Forelimb muscle (tissue), 1 donor: ENCODE data around the gene C11orf21. TPM values are rescaled to one million over a fixed set of nuclear protein-coding genes. Genes with fewer than 3 reads are reported as not detected.

ENCODE experiments used
- DNase-seq: peaks from one replicate; pipeline ENCODE4 v3.0.0-alpha.2; 2013; ENCODE audit warnings: low read depth
- polyA plus RNA-seq: library from polyadenylated mRNA; unstranded; fragments of 120-200 nt; gene quantifications from one replicate; pipeline ENCODE4 v1.2.1, GENCODE V29; 2013; ENCODE audit not compliant: insufficient read length

Gene C11orf21
- polyA plus RNA-seq, 1 donor: 3.1 TPM

DNA sequence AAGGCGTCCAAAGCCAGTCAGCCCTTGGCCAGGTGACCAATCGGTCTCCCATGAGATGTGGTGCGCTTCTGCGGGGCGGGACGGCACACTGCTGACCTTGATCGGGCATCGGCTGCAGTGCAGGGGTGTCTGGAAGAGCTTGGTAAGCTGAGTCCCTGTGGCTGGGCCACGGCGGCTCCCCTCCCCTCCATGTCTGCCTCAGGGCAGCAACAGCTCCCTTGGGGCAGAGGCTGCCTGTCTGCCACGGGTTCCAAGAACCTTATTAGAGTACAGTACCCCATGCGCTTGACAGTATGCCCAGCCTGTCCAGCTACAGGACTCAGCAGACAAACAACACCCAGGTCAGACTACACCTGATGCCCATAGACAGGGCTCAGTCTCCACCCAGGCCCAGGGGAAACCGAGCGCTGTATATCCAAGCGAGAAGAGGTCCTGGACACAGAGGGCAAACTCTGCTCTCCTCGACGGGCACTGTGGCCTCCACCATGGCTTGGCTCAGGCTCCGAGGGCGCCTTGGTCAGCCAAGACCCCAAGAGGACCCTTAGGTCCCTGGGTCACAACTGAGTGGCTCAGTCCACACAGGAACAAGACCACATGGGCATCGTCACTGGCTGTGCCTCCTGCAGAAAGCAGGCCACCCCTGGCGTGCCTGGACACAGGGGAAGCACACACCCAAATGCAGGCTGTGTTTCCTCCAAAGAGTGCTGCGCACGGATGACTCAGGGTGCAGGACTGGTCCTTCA lies 19.0 kb upstream of the C11orf21 start:
- no peak for DNase-seq

DNA sequence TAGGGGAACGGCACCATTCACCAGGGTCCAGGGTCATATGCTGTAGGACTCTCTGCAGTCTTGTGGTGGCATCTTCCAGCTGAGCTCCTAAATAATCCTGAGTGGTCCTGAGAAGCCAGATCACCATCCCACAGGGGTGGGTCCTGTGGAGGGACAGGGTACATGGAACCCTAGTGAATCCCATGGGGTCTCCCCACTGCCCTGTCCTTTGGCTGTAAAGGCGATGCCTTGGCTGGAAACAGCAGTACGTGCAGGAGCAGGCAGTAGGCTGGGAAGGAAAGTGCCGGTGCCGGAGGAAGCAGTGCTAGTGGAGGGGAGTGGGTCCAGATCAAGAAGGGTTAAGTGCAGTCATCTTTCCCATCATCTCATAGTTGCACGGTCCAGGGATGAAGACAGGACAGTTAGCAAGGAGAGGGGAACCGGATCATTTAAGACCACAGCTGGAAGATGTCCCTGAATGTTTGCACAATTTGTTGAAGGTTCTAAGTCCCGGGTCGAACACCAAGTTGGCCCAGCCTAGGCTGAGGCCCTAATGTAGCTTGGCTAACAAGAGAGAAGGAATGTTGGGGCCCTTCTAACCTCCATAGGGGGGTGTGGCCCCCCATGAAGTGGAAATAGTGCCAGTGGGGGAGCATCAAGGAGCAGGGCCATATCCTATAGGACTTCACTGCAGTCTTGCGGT lies 18.2 kb upstream of the C11orf21 start:
- DNase-seq: no peak

DNA sequence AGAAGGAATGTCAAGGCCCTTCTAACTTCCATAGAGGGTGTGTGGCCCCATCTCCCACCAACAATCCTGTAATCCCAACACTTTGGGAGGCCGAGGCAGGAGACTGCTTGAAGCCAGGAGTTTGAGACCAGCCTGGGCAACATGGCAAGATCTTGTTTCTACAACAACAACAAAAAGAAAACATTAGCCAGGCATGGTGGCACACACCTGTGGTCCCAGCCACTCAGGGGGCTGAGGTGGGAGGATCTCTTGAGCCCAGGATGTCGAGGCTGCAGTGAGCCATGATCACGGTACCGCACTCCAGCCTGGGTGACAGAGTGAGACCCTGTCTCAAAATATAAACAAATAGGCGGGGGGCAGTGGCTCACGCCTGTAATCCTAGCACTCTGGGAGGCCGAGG lies 17.0 kb upstream of the C11orf21 start:
- DNase-seq: no peak

DNA sequence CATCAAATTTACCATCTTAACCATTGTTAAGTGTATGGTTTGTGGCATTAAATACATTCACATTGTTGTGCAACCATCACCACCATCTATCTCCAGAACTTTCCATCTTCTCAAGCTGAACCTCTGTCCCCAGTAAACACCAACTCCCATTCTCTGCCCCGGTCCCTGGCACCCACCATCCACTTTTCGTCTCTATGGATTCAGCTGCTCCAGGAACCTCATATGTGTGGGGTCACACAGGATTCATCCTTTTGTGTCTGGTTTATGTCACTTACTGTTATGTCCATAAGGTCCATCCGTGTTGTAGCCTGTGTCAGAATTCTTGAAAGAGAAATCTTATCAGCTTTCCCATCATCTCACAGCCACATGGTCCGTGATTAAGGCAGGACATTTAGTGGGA lies 16.4 kb upstream of the C11orf21 start:
- DNase-seq: no peak

DNA sequence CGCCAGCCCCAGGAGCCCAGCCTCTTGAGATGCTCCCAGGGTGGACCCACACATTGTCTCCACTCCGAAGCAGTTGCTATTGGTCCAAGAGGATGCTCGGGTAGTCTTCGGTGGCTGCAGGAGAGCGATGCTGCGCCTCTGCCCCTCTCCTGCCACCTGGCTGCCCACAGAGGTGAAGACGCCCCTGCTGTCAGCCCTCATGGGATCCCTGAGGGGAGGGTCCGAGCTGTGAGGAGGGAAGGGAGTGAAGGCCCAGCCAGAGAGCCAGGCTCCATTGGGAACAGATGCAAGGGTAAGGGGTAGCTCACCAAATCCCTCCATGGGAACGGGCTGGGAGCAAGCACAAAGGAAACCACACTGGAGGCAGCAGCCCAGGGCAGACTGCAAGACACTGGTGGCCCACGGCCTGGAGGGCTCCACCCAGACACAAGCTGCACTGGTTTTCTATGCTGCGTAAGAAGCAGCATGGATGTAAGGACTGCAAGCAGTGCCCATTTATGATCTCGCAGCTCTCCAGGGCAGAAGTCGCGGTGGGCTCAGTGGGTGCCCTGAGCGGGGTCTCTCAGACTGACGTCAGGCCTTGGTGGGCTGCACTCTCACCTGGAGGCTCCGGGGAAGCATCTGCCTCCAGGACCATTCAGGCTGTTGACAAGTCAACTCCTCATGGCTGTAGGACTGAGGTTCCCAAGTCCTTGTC lies 15.8 kb upstream of the C11orf21 start:
- DNase-seq: no peak

DNA sequence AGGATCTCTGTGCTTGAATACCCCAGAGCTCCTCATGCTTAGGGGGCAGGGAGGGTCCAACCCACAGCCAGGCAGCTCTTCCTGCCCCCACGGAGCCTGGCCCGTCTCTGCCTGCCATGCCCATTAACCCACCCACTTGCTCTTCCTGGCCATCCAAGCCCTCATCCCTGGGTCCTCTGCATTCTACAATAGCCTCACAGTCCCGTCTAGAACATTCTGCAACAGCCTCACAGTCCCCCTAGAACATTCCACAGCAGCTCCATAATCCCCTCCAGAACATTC lies 15.2 kb upstream of the C11orf21 start:
- DNase-seq: no peak

DNA sequence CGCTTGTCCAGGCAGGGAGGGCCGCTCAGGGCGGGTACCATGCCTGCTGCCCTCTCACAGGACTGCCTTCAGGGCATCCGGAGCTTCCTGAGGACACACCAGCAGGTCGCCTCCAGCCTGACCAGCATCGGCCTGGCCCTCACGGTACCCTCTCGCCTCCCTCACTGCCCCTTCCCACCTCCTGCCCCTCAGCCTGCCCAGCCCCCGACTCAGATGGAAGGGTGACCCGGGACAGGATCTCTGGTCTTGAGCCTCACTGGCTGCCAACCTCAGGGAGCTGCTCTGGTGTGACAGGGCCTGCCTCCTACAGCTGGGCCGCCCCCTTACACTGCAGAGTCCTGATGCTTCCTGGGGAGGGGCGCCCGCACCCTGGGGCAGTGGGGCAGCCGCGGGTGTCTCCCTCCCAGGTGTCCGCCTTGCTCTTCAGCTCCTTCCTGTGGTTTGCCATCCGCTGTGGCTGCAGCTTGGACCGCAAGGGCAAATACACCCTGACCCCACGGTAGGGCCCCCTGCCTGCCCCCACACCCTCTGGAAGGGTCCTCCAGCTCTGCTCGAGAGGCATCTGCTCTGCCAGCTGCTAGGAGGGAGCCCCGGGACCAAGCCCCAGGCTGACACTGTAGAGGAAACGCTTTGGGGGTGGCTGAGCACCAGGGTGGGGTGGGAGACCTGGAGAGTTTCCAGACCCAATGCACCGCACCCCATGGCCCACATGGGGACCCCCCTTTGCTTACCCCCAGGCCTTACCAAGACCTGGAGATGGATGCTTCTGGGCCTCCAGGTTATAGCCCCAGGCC lies 14.6 kb upstream of the C11orf21 start:
- no peak for DNase-seq

DNA sequence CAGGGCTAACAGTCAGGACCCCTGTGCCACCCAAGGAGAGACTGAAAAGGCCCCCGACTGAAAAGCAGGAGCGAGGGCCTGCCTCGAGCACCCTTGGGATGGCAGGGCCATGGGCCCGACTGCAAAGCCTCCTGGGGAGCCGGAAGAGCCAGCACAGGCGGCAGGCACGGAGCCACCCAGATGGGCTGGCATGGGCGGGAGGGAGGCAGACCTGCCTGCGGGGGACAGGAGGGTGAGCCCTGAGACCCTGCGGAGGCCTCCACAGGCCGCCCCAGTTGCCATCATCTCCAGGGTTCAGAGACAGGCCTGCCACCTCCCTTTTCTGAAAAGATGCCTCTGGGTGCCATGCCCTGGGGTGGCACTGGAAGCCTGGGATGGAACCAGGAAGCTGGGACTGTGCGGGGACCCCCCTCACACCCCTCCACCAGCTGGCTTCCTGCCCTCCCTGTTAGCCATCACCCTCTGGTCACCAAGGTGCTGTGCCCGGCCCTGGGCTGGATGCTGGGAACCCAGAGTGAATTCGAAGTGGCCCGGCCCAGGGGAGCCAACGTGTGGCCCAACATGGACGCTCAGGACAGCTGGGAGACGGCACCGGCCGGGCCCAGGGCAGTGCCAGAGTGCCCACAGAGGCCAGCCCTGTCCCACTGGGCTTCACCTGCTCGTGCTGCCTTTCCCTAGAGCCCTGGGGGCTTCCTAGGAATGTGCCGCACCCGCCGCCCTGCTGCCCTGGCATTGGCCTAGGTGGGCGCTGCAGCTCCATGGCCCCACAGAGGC lies 13.9 kb upstream of the C11orf21 start:
- no peak for DNase-seq

DNA sequence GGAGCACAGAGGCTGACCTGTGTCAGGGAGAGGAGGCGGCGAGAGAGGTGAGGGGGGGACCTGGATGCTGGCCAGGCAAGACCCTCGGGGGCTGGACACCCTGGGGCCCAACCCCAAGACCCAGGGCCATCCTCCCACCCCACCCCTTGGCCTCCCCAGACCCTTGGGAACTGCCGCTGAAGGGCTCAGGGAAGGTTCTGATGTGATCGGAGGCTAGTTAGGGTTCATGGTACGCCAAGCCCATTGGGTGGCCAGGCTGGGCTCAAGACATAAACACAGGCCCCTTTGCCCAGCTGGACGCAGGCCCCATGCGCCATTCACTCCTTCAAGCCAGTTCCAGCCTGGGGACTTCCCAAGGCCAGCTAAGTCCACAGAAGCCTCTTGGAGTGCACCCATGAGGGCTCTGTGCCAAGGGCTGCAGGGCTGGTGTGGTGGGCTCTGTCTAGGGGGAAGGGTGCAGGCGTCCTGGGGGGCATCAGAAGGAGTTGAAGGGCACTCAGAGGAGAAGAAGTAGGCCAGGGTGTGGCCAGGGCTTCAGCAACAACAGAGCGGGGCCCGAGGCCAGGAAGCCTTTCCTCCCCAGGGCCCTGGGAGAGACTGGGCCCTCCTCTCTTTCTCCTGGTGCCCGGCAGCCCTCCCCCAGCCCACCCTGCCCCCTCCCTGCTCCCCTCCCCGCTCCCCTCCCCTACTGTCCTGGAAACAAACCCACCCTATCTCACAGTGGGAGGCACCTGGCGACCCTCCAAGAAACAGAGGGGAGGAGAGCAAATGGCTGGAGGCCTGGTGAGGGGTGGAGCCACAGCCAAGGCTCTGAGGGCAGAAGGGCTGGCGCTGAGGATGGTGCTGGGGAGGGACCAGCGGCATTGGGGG lies 13.0 kb upstream of the C11orf21 start:
- DNase-seq: no peak

DNA sequence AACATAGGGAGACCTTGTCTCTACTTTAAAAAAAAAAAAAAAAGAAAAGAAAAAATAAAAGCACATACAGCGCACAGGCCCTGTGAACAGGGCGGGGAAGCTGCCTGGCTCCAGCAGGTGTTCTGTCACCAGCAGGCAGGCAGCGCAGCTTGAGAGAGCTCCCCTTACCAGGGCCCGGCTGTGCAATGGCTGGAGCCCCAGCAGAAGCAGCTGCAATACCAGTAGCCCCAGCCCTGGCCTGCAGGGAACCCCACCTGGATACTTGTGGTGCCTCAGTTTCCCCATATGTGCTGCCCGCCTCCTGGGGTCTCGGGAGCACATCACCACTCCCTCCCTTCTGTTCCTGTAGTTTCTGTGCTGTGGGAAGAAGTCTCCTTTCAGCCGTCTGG lies 12.4 kb upstream of the C11orf21 start:
- DNase-seq: no peak

DNA sequence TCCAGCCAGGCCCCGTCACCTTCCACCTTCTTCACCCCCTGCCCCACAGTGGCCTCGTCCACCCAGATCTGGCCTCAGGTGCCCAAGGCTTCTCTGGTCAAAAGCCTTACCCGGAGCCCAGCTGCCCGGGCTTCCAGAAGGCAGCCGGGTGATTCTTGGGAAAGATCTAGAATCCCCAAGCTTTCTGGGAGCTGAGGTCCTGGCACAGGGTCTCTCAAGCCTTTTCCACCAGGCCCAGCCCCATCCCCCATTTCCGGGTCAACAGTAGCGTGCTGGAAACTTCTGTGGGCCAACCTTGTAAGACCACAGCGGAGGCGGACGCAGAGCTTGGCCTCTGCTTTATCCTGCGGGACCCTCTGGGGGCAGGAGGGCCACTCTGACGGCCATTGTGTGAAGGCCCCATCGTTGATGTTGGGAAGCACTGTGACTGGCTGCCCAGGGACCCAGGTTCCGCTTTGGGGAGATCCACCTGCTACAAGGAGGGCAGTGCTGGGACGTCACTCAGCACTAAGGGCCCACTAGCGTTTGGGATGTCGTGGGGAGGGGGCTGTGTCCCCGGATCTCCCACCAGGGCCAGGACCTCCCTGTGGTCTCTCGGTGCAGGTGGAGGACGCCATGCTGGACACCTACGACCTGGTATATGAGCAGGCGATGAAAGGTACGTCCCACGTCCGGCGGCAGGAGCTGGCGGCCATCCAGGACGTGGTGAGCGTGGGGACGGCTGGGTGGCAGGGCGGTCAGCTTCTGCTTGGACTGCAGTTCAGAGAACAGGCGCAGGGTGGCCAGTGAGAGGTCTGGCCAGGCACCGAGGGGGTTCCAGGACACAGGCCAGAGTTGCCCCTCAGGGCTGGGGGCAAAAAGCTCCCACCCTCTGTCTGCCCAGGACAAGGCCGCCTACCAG lies 11.6 kb upstream of the C11orf21 start:
- DNase-seq: no peak

DNA sequence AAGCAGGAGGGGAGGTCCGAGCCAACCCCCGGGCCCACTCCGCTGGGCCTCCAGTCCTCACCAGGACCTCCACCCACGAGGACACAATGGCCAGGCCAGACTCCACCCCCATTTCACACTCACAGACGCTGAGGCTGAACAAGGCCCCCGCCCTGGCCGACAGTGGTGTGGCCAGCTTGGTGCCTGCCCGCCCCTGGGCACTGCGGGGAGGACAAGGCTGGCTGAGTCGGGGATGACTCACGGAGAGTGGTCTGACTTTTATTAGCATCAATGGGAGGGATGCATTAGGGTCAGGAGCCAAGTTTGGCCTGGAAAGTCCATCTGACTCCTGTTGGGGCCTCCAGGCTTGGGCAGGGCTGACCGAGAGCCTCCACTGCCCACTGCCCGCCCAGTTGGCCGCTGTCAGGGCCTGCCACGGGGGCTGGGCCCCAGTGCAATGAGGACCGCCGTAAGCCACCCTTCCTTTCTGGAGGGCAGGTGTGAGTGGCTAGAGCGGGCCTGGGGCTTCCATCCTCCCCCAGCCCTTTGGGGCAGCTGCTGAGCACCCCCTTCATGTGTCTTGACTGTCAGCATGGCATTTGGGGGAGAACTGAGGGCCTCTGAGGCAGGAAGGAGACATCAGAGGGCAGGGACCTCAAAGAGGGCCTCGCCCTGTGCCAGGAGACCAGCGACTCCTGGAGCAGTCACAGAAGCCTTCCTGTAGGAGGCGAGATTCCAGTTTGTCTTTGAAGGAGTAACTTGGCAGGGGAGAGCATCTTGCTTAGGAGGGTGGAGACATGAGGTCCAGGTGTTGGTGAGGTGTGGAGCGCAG lies 10.7 kb upstream of the C11orf21 start:
- DNase-seq: no peak

DNA sequence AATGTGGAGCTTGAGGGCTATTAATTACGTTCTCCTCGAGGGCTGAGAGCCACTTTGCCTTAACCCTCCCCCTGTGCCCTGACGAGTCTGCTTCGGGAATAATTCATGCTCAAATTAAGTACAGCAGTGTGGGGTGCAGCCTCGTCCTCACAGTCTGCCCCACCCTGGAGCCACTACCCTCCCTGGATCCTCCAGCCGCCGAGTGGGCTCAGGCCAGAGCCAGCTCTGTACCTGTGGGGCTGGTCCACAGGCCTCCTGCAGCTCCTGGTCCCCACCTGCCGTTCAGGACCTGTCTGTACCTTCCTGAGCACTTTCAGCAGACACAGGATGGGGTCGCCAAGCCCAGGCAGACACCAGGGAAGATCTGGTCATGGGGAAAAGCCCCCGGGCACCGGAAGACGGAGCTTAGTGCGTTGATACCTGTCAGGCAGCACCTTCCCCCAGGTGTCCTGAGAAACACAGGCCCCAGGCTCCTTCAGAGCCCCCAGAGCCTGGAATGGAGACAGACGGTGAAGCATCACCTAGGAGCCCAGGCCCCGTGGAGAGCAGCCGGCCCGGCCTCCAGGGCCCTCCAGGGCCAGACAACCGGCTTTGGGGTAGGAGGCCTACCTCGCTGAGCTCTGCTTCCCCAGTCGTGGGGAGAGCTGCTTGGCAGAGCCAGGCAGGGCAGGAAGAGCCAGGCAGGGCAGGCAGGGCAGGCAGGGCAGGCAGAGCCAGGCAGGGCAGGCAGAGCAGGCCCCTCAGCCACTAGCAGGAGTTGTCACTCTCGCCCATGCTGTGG lies 9.8 kb upstream of the C11orf21 start:
- no peak for DNase-seq

DNA sequence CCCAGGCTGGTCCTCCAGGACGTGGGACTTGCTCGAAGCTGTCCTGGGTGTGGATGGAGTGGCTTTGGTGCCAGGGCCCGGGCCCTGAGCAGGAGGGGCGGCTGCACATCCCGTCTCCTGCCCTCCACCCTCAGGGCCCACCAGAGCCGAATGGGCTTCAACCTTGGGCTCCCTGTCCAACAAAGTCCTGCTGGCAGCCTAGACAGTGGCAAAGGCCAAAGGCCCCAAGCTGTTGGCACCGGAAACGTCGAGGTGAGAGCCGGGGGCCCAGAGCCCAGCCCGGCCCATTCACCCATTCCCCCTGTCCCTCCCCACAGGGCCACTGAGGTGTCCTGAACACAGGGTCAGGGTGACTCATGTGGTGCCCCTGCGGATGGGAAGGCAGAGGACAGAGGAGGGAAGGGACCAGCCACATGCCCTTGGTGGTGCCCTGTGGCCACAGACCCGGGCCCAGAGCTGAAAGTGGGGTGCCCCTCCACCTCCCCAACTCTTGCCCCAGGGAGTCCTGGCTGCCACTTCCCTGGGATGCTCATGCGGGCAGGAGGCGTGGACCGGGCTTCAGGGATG lies 9.2 kb upstream of the C11orf21 start:
- no peak for DNase-seq

DNA sequence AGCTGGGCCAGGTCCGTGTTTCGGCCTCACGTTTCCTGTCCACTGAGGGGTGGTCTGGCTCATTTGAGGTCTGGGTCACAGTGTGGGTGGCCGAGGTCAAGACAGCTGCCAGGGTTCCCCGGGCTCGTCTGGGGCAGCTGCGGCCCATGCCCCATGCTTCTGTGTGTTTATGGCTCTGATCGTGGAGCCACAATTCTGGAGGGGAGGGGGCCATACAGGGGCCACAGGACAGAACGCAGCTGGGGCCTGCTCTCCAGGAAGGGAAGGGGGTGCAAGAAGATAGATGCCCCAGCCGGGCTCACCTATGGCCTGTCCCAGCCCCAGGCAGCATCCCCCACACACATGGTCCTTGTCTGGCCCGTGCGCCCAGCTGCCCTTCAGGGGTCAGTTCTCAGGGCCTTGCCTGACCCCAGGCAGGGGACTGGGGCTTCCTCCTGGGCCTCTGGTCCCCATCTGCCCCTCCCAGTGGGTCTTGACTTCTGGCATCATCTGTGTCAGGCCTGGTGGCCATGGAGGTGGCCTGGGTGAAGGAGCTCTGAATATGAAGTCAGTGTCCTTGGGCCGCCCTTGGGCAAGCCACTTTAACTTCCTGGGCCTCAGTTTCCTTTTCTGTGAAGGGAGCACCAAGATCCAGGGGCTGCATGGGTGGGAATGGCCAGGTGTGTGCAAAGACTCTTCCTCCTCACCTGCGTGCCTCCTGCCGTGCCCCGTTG lies 8.5 kb upstream of the C11orf21 start:
- no peak for DNase-seq

DNA sequence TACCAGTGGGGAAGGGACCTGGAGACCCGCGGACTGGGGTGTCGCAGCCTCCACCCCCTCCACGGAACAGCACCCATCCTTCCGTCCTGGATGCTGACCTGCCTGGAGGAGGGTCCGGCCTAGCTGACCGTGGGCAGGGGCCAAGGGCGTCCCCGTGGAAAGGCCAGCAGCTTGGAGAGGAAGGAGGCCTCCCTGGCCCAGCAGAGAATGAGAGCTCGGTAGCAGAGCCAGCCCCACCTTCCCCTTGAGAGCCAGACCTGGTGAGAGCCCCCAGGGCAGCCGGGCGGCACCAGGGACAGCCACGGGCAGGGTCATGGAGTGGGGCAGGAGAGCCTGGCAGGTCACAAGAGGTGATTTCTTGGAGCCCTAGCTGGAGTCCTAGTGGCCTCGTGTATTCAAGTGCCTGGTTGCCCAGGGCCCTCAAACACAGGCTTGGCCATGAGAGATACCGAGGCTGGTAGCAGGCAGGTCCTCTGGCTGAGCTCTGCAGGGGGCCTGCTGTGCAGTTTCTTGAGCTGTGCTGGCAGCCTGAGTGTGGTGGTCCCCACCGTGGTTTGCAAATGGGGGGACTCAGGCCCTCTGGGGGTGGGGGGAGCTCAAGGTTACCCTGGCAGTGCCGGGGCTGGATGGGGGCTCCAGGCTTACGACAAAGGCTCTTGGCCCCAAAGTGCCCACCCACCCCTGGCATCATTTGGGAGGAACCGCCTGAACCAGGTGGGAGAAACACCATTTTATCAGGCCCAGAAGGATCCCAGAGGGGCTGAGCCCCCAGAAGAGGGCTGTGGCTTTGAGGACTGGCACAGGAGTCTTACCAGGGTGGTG lies 7.7 kb upstream of the C11orf21 start:
- no peak for DNase-seq
